Measurements from ENCODE around the gene AOX1. TPM values are rescaled to one million over a fixed set of nuclear protein-coding genes. Genes with fewer than 3 reads are reported as not detected.
A peak's percentile ranks its signal among the peaks of the same experiment; 100 is the strongest.

The AOX1 gene
- total and polyA plus RNA-seq, 9 of the 15 experiments (the other 6 are each of a cell fraction or from before 2014, with no cell fraction given), result 0.10 to 0.55 (median 0.20) TPM; not detected in 6

DNA sequence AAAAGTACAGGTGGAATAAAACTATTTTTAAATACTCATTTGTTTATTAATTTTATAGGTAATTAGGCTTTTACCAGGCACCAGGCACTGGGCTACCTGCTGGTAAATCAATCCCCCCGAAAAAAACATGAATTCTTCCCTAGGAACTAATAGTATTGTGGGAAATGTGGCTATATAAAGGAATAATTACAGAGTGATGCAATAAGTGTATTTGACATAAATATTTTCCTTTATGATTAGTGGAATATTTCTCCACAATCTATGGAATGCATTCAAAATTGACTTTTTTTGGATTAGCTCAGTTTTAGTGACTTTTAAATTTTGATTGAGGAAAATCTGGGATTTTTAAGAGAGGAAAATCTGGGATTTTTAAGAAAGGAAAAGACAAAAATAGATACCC, 116.2 kb downstream of the AOX1 start:
- no peaks in the 10 kb centered on the region for H3K9me3 ChIP-seq (replicated peaks; ENCODE audit: control insufficient read depth, insufficient read depth, low read depth, low read length)
- H3K4me3 ChIP-seq, result no peak overlapping the region
- no peaks in the 10 kb centered on the region for H3K9me1 ChIP-seq (ENCODE audit: control insufficient read depth, insufficient read depth, low read length)
- ChIA-PET CTCF (ENCODE audit: low intra/inter-chr PET ratio) (interaction anchor here (0.8 to 1.9 kb wide), 2 partner anchors 84 to 218 kb away, joined by 3 to 7 read pairs; no protein-coding TSS in a partner anchor), POLR2A (interaction anchor here (0.7 to 0.9 kb wide), 2 partner anchors 87 to 976 kb away, joined by 3 read pairs; no protein-coding TSS in a partner anchor)
- in situ Hi-C loops (cut with MboI), result loop anchor here (10.0 to 25.0 kb wide), 2 partner anchors 217 to 485 kb away; partner anchors contain the start of gene CASP10
- DNase-seq (ENCODE audit: extremely low read depth in 1 of 4, low spot score in 3 of 4) (no peak), FAIRE-seq (no peak), ATAC-seq (no peak)
- H3K4me2 ChIP-seq (ENCODE audit: insufficient read depth, low read length), result no peak overlapping the region
- no peaks in the 10 kb centered on the region for H4K20me1 ChIP-seq (replicated peaks; ENCODE audit: control insufficient read depth, insufficient read depth, low read length)
- H3K79me2 ChIP-seq (ENCODE audit: control insufficient read depth, insufficient read depth, low read length), result no peaks in the 10 kb centered on the region
- TF ChIP-seq CEBPG (CRISPR knock-in tag; IDR thresholded peaks at IDR 0.05), result no peak
- peak in 1 of 2 experiments; percentile 61; a peak in 1 of 4 replicates for TF ChIP-seq CEBPG (tag; conservative IDR thresholded peaks at IDR 0.05 in 1 of 2, IDR thresholded peaks at IDR 0.05 in 1 of 2)
- TF ChIP-seq, protein P1, sequence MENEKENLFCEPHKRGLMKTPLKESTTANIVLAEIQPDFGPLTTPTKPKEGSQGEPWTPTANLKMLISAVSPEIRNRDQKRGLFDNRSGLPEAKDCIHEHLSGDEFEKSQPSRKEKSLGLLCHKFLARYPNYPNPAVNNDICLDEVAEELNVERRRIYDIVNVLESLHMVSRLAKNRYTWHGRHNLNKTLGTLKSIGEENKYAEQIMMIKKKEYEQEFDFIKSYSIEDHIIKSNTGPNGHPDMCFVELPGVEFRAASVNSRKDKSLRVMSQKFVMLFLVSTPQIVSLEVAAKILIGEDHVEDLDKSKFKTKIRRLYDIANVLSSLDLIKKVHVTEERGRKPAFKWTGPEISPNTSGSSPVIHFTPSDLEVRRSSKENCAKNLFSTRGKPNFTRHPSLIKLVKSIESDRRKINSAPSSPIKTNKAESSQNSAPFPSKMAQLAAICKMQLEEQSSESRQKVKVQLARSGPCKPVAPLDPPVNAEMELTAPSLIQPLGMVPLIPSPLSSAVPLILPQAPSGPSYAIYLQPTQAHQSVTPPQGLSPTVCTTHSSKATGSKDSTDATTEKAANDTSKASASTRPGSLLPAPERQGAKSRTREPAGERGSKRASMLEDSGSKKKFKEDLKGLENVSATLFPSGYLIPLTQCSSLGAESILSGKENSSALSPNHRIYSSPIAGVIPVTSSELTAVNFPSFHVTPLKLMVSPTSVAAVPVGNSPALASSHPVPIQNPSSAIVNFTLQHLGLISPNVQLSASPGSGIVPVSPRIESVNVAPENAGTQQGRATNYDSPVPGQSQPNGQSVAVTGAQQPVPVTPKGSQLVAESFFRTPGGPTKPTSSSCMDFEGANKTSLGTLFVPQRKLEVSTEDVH (IDR thresholded peaks at IDR 0.05; ENCODE audit: low read depth, partially characterized antibody), result no peak
- TF ChIP-seq, protein P2, sequence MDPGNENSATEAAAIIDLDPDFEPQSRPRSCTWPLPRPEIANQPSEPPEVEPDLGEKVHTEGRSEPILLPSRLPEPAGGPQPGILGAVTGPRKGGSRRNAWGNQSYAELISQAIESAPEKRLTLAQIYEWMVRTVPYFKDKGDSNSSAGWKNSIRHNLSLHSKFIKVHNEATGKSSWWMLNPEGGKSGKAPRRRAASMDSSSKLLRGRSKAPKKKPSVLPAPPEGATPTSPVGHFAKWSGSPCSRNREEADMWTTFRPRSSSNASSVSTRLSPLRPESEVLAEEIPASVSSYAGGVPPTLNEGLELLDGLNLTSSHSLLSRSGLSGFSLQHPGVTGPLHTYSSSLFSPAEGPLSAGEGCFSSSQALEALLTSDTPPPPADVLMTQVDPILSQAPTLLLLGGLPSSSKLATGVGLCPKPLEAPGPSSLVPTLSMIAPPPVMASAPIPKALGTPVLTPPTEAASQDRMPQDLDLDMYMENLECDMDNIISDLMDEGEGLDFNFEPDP (CRISPR knock-in tag; IDR thresholded peaks at IDR 0.05), result no peak
- BruUV-seq (replicated peaks), result no TSS peak
- 0% methylated on average over 1 of the region's 1 CpG for WGBS (ENCODE audit: insufficient coverage, low coverage, missing lambda C conversion rate)
- no peak overlapping the region for H3K9ac ChIP-seq (ENCODE audit: insufficient read depth in 1 of 2, low read depth in 2 of 2, low read length in 2 of 2)
- no peak overlapping the region for H3K27ac ChIP-seq (ENCODE audit: extremely low read depth, low read depth, low read length)
- H2AFZ ChIP-seq (ENCODE audit: low read depth, low read length), result no peak overlapping the region
- peaks cover 3 to 4% of the 10 kb centered on the region in 2 experiments; a peak in 3 of 5 replicates for H3K27me3 ChIP-seq (ENCODE audit: control insufficient read depth in 2 of 2, insufficient read depth in 2 of 2, low read length in 2 of 2)
- no peaks in the 10 kb centered on the region for H3K4me1 ChIP-seq (replicated peaks in 1 of 2; ENCODE audit: control insufficient read depth in 2 of 2, insufficient read depth in 2 of 2, low read length in 2 of 2)
- no peaks in the 10 kb centered on the region for H3K36me3 ChIP-seq (ENCODE audit: control insufficient read depth, insufficient read depth, low read length)
- intact Hi-C loops (cut with micrococcal nuclease), result loop anchor here (2.0 to 10.0 kb wide), 3 partner anchors 125 to 997 kb away; no protein-coding TSS in a partner anchor

Data from K562 (cell line).